ENCODE data around the gene TPSD1.

- TF ChIP-seq CTCF (IDR thresholded peaks at IDR 0.05; ENCODE audit: insufficient read depth, low read length, poor library complexity, severe bottlenecking) (no peak), EZH2phosphoT487 (conservative IDR thresholded peaks at IDR 0.05; ENCODE audit: low read length) (no peak)
These were observed 20.1 kb downstream of the TPSD1 start for GRCh38 chr16:1275791-1276579.

All from SU-DHL-6 (cell line).